HG02973 (cell line): Measurements from ENCODE around the gene DBN1.

ENCODE experiments used
- ATAC-seq: cut with Tn5 transposase; IDR thresholded peaks from one replicate; pipeline ENCODE4 v1.9.1; 2021; ENCODE audit warnings: moderate library complexity; ENCODE audit not compliant: unreplicated experiment

The DBN1 gene

DNA sequence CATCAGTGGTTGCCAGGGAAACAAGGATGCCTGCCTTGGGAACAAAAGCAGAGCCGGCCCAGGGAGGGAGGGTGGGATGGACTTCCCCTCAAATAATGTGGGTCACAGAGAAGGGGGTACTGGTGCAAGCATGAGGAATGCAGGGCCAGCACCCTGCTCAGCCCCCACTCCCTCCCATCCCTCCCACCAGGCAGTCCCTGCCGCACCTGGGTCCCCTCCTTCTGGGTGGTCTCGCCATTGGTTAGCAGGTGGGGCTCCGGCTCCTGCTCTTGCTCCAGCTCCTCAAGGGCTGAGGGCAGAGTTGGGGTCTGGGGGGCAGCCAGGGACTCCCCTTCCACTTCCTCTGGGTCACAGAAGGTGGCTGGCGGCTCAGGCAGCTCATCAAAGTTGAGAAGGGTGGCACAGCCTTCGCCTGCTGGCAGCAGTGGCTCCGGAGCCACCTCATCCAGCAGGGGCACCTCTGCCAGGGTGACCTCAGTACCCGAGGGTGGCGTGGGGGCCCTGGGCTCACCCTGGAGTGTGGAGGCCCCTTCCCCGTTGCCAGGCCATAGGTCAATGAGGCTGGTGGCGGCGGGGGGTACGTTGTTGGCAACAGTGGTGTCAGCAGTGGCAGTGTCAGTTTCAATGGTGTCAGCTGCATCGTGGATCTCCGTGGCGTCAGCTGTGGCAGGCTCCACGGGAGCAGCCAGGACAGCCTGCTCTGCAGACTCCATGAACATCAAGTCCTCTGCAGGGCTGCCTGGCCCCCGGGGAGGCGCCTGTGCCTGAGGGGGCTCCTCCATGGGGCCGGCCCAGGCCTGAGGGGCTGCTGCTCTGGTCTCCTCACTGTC, 15.4 kb downstream of the DBN1 start:
- ATAC-seq: no peak

DNA sequence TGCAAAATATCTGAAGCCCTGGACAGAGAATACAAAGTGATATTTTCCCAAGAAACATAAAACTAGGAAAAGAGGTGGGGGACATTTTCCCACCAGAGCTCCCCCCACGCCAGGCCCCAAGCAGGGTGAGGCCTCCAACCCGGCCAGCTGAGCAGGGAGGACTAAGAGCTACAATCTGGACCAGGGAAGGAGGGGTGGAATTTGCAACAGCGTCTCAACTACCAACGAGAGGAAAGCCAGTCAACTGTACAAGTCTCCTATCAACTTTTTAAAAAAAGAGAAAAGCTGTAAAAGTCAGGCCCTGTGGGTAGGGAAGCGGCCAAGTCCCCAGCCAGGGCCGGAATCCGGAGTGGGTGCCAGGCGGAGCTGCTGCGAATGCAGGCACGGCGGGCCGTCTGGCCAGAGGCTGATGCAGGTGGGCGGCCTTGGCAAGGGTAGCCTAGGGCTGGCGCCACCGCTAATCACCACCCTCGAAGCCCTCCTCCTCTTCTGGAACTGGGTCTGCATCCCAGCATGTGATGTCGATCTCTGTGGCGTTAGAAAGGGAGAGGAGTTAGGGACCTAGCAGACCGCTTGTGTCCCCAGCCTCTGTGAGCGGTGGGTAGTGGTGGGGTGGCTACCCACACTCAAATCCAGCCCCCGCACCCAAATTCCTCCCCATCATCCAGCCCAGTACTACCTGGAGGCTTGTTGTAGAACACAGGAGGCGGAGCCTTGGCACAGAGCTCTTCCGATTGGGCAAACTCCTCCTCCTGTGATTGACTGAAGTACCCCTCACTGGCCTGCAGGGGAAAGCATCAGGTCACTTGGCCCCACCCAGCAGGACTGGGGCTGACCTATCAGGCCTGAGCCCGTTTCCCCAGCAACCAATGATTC, 16.2 kb downstream of the DBN1 start:
- peak; percentile 31 for ATAC-seq

DNA sequence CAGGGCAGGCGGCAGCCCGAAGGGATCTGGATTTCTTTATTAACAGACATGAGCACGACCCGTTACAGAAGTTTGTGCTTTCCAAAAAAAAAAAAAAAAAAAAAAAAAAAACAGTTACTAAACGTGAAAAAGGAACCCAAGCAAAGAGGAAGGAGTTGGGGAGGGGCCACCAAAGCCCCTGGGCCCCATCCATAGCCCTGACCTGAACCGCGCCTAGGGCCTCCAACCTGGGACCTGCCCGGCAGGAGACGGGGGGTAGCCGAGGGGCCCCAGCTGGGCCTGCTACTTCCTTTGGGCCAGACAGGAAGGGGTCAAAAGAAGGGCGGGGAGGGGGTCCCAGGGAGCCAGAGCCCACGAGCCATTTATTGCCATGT, 16.9 kb downstream of the DBN1 start:
- no peak for ATAC-seq

DNA sequence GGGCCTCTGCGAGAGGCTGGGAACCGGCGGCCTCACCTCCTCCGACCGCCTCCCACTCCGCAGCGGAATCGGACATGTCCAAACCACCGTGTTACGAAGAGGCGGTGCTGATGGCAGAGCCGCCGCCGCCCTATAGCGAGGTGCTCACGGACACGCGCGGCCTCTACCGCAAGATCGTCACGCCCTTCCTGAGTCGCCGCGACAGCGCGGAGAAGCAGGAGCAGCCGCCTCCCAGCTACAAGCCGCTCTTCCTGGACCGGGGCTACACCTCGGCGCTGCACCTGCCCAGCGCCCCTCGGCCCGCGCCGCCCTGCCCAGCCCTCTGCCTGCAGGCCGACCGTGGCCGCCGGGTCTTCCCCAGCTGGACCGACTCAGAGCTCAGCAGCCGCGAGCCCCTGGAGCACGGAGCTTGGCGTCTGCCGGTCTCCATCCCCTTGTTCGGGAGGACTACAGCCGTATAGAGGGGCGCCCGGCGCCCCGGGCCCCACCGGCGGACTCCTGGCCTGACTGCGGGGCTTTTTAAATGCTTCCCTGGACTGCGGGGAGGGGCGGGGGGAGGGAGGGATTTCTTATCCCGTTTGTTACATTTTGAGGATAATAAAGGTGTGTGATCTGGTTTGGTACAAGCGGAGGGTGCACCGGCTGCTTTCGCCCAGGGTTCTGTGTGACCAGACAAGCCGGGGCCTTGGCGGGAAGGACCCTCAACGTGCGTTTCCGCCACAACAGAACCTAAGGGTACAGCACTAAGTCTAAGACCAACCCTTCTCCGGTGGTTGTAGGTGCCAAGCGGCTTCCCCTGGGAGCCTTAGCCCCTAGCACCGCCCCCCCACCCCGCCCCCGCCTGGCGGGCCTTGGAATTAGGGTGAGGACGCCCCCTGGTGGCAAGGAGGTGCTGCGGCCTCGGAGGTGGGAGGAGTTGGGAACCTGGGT, 17.5 kb downstream of the DBN1 start:
- peak; percentile 11 for ATAC-seq

DNA sequence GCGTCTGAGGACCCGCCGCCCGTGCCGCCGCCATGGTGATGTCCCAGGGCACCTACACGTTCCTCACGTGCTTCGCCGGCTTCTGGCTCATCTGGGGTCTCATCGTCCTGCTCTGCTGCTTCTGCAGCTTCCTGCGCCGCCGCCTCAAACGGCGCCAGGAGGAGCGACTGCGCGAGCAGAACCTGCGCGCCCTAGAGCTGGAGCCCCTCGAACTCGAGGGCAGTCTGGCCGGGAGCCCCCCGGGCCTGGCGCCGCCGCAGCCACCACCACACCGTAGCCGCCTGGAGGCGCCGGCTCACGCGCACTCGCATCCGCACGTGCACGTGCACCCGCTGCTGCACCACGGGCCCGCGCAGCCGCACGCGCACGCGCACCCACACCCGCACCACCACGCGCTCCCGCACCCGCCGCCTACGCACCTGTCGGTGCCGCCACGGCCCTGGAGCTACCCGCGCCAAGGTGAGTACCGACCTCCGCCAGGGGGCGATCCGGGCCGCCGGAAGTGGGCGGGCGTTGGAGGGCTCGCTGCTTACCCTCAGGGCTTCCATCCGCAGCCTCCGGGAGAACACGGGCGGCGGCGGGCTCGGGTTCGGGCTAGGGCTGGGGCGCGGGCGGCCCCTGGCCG, 18.3 kb downstream of the DBN1 start:
- ATAC-seq: peak; percentile 39

DNA sequence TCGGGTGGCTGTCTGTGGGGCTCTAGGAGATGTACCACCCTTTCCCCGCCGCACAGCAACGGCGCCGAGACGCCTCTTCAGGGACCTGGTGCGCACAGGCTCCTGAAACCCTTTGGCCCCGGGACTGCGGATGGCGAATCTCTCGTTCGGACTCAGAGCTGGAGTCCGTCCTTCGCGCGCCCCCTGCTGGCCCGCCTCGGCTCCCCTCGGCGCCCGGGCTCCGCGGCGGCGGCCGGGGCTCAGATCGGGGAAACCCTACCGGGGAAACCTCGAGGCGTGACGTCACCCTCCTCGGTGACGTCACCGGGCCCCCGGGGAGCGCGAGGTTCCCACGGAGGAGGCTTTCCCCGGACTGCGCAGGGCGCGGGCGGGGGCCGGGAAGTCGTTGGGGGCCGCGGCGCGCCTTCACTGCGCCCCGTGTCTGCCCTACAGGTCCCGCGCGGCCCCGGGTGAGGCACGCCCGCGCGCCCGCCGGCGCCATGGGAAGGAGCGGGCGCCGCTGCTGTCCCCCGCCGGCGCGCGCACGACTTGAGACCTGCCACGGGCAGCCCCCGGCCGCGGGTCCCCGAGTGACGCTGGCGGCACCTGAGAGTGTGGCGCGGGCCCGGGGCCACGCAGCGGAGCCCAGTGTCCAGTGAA, 18.9 kb downstream of the DBN1 start:
- ATAC-seq: peak; percentile 46

DNA sequence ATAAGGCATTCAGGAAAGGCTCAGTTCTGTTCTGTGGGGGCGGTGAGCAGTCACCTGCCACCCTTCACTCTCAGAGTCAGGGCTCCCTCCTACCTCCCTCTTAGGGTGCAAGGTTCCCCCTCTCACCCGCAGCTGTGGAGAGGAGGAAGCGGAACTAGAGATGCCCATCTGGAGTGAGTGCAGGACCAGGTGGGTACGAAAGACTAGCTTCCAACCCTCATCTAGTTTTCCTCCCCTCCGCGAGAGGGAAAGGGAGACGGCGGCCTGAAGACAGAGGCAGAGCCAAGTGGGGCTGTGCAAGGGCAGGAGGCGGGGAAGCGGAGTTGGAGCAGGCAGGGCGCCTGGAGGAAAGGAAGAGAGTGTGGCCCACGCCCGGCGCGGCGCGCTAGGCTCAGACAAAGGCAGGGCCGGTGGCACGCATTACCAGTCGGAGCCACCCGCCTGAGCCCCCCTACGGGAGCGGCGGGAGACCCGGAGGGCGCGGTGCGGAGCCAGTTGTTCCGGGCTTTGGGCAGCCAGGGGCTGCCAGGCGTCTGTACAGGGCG, 19.5 kb downstream of the DBN1 start:
- peak; percentile 2 for ATAC-seq

DNA sequence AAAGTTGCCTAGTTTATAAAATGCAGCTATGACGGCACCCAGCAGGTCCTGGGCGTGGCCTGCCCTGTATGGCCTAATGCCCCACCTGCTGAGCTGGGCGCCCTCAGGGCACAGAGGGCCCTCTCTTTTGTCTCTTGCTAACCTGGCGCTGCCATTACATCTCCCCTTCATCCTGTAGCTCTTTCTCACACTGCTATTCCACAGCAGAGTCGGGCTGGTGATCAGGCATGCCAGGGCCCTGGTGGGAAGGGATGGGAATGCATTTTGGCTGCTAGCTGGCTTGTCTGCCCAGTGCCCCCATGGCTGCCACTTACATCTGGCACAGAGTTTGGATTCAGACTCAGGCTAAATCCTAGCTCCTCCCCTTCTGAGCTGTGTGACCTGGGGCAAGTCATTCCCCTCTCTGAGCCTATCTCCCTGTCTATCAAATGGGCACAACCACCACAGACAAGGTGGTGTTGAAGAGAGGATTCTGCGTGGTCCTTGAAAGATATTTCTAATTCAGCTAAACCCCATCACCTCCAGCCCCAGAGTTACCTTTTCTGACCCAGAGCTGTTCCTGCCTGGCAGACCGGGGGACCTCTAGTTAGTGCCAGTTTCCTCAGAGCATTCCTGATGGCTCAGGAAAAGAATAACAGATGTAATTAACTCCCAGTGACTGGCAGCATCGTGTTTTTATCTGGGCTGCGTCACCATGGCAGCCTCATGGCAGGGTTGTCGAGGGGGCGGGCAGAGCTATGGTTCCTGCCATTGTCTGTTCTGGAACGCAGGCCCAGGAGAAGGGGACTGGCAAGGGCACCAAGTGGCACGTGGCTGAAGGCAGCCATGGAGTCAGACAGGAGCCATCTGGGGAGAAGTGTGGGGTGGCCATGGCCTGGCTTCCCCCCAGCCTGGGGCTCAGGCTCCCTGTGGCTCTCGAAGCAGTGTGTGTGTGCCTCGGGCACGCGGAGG, 20.5 kb downstream of the DBN1 start:
- ATAC-seq: no peak

DNA sequence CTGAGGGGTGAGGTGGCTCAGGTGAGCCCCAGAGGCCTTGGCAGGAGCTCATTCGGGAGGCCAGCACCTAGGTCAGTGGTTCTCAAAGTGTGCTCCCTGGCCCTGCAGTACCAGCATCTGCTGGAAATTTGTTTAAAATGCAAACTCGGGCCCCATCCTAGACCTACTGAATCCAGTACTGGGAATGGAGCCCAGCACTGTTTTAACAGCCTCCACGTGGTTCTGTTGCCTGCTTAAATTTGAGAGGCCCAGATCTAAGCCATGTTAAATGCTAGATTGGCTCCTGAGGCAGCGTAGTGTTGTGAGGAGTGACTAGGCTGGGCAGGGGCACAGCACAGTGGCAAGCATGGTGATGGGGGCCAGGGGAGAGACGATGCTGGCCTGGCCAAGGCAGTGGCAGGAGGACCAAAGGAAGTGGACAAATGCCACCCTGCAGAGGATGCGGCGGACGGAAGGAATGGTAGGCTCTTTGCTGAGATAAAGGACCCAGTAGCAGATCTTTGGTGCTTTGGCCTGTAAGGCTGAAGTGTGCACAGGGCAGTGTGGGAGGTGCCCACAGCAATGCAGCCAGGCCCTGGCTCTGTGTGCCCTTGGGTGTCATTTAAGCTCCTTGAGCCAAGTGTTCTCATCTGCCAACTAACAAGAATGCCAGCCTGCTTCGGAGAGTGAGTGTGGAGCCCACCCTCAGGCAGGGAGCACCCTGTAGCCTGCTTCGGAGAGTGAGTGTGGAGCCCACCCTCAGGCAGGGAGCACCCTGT, 22.6 kb downstream of the DBN1 start:
- no peak for ATAC-seq

DNA sequence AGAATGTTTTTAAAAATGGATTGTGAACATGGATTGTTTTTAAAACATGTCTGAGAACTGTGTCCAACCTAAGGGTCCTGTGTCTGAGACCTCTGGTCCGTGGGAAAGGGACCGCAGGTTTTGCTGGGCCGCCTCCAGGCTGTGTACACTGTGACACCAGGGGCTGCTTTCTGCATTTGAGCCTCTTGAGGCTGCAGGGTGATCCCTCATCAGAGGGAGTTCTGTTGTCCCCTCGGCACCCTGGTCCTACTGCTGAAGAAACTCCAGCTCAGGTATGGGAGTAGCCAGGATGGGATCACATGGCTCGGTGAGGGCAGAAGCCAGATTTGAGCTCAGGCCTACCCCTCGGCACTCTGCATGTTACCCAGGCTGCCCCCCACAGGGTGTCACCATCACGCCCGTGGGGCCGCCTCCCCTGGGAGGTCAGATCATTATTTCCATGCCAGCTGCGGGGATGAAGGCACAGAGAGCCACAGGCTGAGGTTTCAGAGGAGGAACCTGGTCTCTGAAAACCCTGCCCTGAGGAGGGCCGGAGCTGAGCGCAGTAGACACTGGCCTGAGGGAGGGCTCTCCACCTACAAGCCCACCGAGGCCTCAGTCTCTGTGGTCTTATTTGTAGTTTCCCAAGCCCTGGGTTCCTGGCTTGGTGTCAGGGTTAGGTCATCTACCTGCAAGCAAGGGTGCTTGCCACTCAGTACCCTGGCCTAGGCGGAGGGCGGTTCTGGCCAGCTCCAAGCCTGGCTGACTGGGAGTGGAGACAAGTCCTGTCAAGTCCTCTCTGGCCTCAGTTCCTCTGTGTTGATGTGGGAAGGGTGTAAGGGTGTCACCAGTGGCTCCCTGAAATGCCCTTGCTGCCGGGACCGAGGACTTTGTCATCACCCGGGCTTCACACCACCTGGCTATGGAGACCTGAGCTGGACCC, 24.0 kb downstream of the DBN1 start:
- no peak for ATAC-seq

DNA sequence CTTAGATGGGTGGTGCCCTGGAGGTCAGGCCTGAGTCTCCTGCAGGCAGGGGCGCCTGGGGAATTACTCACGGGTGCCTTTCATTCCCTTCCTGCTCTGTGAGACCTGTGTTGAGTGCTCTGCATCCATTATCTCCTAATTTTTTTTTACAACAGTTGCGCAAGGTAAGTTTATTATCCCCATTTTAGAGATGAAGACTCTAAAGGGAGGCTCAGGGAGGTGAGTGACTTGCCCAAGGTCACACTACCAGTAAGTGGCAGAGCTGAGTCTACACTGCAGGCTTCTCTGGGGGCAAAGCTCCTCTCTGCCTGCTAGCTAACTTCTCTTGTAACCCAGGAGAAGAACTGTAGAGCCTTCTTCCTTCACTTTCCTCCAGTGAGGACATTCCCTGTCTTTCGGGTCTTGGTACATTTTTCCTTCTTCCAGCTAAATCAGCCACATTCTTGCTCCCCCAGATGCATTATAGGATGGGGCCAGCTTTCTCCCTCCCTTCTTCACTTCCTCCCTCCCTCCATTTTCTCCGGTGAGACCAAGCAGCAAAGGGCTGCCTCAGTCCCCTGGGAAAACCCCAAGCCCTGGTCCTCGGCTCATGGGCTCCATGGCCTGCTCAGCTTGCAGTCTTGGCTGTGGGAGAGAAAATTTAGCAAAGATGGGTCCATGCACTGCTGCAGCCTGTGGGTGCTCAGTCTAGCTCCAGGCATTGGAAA, 25.0 kb downstream of the DBN1 start:
- no peak for ATAC-seq

DNA sequence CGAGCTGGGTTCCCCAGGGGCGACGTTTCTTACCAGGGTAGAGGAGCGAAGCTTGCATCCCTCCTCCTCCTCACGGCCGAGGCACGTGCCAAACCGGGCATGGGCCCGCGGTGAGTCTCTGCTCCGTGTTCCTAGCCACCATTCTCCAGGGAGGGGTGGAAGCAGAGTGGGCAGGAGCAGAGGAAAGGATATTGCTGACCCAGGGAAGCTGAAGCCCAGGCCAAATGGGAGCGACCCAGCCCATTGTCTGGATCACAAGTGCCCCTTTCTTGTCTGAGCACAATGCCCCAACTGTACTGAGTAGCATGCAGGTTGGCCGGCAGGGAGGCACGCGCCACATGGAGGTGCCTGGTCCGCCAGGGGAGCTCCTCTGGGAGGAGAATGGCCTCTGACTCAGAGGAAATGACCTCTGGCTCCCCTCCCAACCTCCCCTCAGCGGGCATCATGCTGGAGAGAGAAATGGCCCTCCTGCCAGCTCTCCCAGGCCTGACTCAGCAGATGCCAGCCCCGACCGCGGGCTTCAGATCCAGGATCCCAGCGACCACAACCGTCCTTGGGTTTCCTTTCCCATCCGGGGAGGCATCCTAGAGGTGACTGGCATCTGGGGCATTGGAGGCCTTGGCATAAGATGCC, 25.7 kb downstream of the DBN1 start:
- no peak for ATAC-seq

DNA sequence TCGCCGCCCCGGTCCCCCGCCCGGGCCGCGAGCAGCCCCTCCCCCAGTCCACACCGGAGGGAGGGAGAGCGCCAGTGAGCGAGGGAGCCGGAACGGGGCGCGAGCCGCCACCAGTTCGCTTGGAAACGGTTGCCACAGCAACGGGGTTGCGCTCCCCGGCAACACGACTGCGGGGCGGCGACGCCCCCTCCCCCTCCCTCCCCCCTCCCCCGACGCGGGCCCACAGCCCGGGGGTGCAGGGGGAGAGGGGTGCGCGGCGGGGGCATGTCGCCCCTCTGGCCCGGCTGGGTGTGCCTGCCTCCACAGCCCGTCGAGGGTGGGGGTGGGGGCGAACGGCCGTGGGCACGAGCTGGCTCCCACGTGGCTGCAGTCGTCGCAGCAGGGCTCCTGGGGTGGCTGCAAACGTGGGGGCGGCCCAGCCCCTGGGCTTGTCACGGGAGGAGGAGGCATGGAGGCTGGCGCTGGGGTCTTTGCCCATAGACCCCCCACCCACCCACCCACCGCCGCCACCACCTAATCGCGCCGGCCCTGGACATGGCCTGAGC, 26.3 kb downstream of the DBN1 start:
- ATAC-seq: no peak

DNA sequence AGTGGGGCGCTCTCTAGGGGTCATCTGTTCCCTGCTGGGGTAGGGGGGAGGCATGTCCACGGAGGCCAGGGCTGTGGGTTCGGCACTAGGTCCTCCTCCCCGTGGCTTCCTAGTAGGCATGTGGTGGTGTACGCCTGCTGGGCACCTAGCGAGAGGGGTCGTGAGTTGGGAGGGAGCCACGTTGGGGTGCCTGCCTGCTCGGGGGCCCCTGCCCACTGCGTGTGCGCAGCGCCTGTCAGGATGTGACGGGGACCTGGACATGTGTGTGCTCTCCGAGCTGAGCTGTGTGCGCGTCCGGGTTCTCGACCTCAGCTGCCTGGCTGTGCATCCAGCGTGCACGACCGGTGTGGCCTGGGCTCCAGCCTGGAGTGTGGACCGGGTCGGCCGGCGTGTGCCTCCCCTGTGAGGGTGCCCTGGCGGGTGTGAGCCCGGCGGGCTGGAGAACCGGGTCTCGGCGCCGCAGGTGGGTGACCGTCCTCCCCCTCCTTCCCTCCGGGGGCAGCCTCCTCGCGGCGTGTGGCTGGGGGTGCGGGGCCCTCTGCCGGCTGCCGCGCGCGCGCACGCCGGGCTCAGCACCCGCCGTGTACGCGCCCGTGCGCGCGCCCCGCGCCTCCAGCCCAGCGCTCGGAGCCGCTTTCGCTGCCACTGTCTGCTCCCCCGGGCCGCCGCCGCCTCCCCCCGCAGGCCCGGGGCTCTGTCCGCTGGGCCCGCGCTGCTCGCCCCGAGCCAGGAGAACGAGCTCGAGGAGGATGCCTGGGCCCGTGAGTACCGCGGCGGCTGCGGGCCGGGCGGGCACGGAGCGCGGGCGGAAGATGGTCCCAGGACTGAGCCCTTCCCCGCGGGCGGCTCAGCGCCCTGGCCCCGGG, 27.0 kb downstream of the DBN1 start, which contains the start of gene PRR7:
PRR7 (plus strand) TSS at position 615 of the 866 bp plus-strand sequence. CDS start 8,254 bp downstream, outside the sequence.
- no peak for ATAC-seq

DNA sequence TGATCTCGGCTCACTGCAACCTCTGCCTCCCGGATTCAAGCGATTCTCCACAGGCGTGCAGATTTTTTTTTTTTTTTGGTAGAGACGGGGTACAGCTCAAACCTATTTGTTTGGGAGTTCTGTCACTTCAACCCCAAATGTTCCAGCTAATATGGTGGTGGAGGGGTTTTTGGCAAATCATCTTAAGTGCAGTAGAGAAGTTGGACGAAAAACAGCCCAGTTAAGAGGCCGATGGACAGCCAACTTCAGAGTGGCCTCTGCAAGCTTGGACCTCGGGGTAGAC, 27.6 kb downstream of the DBN1 start:
- ATAC-seq: no peak
